A172 (cell line): ENCODE data around the gene PCSK1. TPM values are rescaled to one million over a fixed set of nuclear protein-coding genes. Genes with fewer than 3 reads are reported as not detected.
"Not testable (repeated sequence)": the region's sequence is repeated elsewhere in the genome, so short reads cannot be mapped to it uniquely, and the experiment has no call there.

Experiments
- DNase-seq: peaks from one replicate; pipeline ENCODE4 v3.0.0-alpha.2; 2015; ENCODE audit warnings: low spot score
- total RNA-seq: library from RNA; depleted of rRNA; stranded (reverse); fragments of >200 nt; shearing (Covaris generic); gene quantifications from 2 replicates; pipeline ENCODE4 v1.2.3, GENCODE V29; 2014

Gene PCSK1
- total RNA-seq, 1 experiment from 2014 or later, result 0.02 TPM

DNA sequence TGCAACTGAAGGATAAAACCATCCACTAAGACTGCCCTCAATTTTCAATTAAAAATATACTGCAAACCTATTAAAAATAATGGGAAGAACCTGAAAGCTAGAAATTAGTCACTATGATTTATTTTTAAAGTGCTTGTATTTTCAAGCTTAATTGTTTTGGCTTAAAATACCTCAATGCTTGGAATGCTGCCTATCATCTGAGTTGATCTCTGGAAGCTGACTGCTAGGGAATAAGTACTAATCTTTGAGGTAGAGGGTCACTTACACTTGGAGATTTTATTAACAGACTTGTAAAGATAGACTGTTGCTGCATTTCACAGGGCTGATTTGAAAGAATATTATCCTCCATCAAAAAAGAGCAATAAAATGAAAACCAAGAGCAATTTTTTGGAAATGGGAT lies 6.2 kb downstream of the PCSK1 start:
- DNase-seq, result peak; percentile 13

DNA sequence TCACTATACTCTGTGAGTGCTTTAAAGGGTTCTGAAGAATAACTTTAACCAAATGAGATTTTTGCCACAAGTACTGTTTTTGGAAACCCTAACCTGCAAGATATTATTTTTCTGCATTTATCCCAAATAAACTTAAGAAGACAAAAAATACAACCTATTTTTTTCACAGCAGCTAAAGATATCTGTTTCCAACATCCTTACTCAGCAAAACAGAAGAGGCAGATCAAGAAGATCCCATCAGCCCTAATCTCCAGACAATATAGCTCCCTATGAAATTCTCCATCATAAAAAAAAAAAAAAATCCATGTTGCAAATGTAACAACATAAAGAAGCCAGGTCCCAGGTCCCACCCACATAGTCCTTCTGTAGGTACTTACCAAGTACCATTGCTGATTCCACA lies 7.6 kb downstream of the PCSK1 start:
- DNase-seq, result no peak

DNA sequence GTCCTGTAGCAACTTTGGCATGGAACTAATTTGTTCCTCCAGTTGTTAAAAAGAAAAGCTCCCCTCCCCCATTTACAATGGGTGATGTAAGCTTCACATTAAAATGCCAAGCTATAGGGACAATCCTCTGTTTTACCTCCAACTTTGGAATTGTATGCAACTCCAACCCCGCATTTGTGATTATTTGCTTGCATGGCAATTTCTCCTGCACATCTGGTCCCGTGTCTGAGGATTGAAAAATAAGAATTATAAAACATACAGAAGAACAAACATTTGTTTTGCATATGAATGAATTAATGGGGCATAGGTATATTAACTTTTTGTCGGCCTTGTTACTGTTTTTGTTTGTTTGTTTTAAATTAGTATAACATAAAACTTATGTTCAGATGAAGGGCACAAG lies 17.2 kb downstream of the PCSK1 start:
- no peak for DNase-seq

DNA sequence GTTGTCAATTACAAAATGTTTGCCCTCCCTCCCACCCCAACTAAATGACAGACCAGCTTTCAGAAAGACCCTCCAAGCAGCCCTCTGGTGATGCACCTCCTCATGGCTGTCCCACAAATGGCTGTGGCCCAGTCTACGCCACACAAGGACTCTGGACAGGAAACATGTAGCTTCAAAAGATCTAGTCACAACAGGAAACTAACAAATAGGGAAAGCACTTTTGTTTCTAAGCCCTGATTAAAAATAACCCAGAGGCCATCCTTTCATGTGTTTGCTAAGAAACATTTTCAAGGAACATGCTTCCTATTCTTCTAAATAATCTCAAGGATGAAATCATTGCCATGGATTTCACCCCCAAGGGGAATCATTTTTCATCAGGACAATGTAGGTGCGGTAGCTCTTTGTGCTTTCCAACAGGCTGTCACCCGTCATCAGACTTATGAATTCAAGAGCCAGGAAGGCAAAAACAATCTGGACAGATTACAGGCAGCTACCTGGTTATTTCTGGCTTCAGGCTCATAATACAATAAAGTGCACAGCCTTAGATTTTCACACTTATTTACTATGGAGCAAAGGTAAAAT lies 20.1 kb downstream of the PCSK1 start:
- no peak for DNase-seq

DNA sequence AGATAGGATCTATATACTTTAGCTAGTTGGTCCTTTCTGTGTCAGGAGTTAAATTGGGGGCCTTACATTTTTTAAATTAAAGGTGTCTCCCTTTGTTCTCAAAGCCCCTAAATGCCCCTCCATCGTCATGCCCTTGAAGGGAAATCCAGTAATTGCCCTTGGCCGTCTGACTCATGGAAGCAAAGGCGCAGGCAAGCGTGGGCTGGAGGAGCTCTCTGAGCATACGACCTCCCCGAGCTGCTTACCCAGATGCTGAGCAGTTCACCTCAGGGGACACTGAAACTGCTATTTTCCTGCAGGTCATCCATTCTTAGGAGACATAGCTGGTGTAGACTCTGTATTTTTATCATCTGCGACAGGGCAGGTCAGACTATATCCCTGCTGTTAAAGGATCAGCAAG lies 23.0 kb downstream of the PCSK1 start:
- DNase-seq, result no peak

DNA sequence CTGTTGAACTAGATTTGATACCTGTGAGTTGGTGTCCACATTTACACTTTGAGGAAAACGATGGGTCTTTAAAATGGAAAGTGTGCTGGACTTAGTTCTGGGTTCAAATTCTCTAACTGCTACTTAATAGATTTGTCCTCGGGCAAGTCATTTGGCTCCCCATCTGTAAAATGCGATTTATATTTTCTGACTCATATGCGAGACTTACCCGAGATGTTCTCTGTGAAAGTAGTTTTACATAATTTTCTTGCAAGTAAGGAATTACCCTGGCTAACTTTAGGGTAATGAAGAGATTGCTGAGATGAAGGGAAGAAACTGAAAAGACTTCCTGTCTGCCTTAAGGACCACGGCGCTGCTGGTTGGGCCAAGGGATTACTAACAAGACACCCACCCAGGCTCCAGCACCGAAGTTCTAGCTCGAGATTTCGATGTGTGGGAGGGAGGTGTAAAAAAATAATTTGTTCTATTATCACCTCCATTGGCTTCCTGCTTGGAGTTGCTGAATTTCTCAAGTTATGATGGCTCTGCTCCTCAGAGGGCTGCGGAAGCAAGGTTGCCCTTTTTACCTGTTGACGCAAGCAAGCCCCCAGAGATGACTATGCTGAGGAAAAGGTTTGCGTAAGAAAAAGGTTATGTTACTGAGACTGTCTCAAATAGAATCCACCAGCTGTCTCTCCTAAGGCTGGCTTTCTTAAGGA lies 24.1 kb downstream of the PCSK1 start:
- DNase-seq, result no peak

DNA sequence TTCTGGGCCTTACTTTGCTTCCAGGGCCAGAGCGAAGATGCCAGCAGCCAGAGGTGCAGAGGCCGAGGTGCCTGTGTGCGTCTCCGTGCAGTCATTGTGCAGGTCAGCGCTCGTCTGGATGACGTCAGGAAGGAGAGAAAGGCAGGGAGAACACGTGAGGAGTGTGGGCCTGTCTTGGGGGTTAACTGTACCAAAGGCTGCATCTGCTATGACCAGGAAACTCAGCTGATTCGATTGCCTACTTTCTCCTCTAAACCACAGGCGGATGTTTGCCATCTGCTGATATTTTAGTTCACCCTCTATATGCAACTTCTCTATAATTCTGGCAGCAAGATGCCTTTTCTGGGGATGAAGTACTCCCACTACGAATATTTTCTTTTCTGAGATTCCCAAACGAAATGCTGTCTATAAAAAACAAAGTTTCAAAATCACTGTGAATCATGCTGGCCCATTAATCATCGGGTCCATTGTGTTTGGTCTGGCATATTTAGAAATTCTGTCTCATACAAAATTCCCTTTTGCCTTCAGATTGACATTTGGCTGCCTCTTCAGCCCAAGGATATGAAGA lies 24.8 kb downstream of the PCSK1 start:
- peak; percentile 38 for DNase-seq

DNA sequence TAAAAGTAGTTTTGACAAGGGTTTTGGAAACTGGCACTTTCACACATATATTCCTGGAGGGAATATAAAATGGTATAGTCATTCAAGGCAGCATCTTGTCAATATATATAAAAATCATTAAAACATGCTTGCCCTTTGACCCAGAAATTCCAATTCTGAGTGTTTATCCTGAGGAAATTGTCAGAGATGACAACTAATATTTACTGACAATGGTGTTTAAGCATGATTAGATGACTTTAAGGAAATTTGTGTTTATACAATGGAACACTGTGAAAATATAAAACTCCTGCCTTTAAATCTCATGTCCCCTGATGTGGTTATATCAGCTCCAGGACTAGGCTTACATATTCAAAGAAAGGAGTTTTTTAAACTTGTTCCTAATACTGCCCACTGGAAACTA lies 25.6 kb downstream of the PCSK1 start:
- DNase-seq, result no peak

DNA sequence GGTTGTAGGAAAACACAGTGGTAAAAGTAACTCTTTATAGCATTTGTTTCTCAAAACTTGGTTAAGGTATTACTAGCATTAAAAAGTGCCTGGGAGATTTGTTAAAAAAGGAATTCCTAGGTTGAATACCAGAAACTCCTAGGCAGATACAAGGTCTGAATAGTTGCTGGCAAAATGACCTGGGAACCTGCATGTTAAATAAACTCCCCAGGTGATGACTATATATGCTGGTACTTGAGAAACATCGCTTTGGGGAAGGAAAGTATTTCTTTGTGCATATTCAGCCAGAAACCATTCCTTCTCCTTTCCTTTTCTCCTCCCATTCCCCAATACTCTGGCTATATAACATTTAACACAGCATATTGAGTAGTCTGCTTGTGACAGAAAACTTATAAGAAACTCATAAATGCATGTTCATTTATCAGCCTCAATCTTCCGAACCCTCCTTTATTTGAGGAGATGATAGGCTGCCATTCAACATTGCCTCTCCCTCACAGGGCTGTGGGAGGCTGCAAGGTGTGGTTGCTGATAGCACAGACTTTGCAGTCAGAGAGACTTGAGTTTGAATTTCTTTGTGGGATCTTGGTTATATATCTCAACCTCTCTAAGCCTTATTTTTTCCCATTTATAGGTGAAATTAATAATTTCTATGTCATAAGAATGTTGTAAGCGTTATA lies 28.7 kb downstream of the PCSK1 start:
- no peak for DNase-seq

DNA sequence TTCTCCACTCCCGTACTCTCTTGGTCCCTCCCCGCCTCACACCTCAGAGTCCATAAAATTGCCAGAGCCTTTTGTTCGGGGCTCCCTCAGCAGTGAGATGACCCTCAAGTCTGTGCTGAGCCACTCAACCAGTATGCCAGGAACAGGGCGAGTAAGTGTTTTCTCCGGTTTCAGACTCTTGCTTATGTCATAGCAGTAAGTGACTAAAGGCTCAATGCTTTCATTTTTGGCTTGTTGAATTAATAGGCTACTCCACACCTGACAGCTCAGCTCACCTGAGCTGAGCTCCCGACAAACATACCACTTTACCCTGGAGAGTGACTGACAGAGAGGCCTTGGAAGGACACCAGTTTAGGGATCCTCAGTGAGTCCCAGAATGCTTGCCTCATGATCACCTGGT lies 30.5 kb downstream of the PCSK1 start:
- DNase-seq, result no peak

DNA sequence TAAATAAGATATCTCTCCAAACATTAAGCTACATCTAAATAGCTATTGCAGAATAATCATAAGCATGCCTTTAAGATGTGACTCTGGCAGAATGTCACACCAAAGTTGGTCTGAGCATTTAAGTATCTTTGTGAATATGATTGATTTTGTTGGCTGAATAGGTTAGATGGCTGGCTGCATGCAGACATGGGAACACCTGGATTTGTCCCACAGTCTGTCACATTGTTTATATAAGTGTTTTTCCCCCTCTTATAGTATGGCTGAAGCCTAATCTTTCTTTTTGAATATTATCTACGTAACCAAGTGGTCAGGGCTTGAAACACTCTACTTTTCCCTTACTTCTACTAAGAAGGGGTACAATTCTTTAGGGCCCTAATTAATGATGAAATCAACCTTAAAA lies 36.2 kb downstream of the PCSK1 start:
- DNase-seq, result no peak

DNA sequence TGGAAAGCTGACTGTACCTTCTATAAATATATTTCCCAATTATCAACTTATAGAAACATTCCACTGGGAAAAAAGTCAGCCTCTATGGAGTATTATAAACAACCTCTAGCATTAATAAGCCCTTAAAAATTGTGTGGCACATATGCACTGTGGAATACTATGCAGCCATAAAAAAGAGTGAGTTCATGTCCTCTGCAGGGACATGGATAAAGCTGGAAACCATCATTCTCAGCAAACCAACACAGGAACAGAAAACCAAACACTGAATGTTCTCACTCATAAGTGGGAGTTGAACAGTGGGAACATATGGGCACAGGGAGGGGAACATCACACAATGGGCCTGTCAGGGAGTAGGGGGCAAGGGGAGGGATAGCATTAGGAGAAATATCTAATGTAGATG lies 37.8 kb downstream of the PCSK1 start:
- not testable (repeated sequence) for DNase-seq

DNA sequence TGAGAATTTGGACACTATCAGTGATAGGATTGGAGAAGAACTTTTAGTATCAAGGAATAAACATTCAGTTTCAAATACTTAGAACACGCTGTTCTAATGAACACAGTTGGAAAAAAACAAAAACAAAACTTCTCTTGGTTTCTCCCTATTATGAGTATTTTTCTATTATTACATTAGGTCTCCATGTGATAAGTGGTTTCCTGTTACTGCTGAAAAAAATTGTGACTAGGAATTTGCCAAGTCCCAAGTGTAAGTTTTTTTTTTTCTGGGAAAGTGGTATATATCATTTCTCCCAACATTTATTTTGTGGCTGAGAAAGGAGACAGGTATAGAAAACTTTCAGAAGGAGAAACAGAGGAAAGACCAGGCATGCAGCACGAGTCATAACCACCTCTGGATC lies 41.1 kb downstream of the PCSK1 start:
- DNase-seq, result no peak

DNA sequence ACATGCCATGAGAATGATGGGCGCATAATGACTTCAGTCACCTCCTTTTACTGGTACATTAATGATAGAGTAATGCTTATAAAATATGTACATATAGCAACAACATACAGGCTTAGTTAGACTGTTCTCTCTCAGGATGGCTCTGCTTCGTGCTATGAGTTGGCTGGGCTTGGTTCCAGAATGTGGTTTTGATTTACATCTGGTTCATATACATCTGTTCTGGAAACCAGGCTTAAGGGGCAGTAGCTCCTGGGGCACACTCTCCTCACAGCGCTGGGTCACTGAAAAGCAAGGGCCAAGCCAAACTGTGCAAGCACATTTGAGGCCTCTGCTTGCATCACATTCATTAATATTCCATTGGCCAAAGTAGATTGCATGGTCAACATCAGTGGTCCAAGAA lies 44.9 kb downstream of the PCSK1 start:
- DNase-seq, result no peak

DNA sequence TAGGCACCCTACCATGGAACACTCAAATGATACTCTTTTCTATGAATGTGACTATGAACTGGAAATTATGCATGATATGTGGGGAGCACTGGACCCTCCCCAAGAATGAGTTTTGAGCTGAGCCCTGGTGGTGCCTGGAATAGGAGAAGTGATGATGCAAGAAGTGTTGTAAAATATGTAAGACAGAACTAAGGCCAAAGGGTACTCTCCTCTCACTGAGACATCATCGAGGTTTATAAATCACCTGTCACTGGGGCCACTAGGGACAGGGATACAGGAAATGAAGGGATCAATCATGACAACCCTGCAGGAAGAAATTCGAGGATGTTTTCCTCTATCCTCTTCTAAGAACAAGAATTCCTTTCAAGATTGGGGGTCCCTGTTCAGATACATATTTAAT lies 45.4 kb downstream of the PCSK1 start:
- no peak for DNase-seq

DNA sequence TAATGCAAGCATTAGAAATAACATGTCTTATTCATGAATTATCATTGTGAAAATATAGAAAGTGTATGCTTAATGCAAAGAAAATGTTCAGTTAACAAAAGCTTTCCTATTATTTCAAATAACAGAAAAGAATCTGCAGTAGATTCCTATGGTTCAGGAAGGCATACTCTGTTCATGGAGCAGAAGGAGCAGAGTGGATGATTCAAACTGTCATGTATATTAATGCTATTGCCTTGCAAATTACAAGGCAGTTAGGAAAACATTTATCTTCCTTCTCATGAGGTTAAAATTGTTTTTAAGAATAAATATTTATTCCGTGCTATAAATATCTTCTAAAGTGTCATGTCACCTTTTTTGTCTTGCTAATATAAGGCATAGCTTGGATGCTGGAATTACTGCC lies 47.5 kb downstream of the PCSK1 start:
- DNase-seq, result no peak

DNA sequence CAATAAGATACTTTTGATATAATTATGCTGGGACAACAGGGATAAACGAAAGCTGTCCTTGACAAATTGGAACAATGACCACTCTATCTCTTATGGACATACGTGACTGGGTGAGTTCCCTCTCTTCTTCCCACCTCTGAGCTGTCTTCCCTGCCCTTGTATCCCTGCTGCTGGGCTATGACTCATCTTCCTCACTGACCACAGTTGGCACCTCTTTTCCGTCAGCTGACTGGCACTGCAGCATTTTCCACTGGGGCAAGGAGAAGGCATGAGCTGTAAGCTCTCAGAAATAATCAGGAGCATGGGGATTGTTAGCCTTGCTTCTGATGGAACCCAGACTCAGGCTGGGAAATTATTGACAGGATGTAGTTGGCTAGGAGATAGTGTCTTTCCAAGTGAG lies 48.7 kb downstream of the PCSK1 start:
- DNase-seq, result peak; percentile 95

DNA sequence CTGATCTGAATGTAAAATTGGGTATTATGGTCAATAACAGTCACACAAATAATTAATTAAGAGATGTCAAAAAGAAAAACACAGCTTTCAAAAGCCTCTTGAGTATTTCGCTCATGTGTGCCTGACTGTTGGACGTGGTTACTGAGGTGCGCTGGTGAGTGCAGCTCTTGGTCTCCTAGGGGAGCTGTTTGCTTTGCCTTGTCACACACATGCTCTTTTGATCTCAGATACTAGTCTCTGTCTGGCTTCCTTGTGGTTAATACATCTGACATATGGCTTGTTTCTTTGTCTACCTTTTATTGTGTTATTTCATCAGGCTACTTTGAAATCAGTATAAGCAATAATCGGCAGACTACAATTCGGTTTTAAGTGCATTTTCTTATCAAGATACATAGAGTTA lies 51.5 kb downstream of the PCSK1 start:
- DNase-seq, result no peak

DNA sequence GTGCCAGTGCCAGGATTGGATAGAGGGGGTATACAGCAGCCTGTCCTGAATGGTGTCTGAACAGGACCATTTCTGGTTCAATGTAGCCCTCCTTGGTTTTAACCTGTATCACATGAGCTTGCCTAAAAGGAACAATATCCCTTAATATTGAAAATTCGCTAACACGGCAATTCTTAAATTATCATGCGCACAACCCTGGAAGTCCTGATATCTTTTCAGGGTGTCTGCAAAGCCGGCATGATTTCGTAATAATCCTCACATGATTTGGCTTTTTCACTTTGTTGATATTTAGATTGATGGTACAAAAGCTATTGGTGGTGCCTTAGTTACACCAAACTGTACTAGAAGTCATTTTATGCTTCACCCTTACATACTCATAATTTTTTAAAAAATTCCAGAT lies 53.2 kb downstream of the PCSK1 start:
- no peak for DNase-seq

DNA sequence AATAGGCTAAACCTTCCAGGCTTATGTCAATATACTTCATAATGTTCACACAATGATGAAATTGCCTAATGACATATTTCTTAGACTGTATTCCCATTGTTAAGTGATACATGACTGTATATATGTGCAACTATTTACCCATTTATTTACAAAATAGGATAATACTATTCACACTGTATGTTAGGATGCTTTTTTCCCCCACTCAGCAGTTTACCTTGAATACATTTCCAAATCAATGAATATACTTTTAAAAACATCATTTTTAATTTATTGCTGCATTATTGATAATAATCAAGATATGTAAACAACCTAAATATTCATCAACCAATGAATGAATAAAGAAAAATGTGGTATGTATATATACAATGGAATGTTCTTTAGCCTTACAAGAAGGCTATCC lies 55.5 kb downstream of the PCSK1 start:
- DNase-seq, result no peak

DNA sequence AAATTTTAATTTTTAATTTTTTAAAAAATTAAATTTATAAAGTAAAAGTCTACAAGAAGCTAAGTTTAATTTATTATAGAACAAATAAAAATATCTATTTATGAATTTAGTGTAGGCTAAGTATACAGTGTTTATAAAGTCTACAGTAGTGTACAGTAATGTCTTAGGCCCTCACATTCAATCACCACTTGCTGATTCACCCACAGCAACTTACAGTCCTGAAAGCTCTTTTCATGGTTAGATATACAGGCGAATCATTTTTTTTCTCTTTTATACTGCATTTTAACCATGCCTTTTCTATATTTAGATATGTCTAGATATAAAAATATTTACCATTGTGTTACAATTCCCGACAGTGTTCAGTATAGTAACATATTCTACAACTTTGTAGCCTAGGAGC lies 55.9 kb downstream of the PCSK1 start:
- no peak for DNase-seq

DNA sequence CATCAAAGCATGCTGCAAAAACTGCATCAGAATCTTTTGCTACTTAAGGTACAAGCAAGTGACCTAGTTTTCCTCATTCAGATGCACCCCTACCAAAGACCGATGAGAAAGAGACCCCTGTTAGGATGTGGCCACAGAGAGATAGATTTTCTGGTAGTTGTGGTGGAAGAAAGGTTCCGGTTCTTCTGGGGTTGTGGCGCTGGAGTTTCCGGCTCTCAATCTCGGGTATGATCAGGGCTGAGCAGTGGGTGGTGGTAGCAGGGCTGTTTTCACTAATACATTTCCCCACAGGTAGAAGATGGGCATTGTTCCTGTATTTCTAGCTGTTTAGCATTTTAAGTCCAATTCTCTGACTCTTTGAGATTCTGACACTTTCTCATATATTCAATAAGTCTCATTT lies 58.4 kb downstream of the PCSK1 start:
- DNase-seq, result no peak

DNA sequence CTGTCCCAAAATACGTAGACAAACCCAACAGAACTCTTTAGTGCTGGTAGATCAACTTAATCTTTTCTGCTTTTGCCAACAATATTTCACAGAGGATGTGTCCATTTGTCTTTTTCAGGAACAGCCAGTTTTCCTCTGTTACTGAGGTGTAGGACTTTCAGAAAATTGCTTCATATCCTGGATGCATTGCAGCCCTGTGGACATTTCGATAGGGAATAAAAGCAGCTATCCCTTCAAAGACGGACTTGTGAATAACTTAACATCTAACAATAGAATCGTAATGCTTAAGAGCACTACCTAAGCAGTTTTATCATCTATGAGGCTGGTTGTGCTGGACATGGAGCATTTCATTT lies 59.7 kb downstream of the PCSK1 start:
- no peak for DNase-seq
